K562 (cell line): Measurements from ENCODE around the gene PCOLCE2. TPM values are rescaled to one million over a fixed set of nuclear protein-coding genes. Genes with fewer than 3 reads are reported as not detected.

Experiments used
- ATAC-seq: fragments of 200-7000 bp; cut with Tn5 transposase; 3 replicates; pipeline ENCODE4 v1.9.1; 2020; ENCODE audit warnings: moderate library complexity
- BruUV-seq: library from RNA; stranded (reverse); fragments of 400-500 nt; replicated peaks from 2 replicates; lab custom pipeline; 2021; lab: Mats Ljungman, UMichigan
- CTCF ChIA-PET: fragments of 300-600 bp; formaldehyde crosslinking; extraction: SDS; loops from one replicate; lab custom pipeline; 2021; ENCODE audit warnings: low intra/inter-chr PET ratio; lab: Yijun Ruan, JAX
- POLR2A ChIA-PET: fragments of 300-600, 350-650 bp; sonication (Branson Sonifier 250); formaldehyde crosslinking; extraction: SDS; loops from one replicate; lab custom pipeline; 2021; ENCODE audit warnings: antibody characterized with exemption, inconsistent platforms; lab: Yijun Ruan, JAX
- DNase-seq, 4 experiments: peaks; one replicate each; pipeline versions ENCODE4 v3.0.0 to v3.0.0-alpha.2; 2011 to 2018; ENCODE audit warnings: low spot score in 3 of 4, mixed read lengths in 3 of 4; ENCODE audit errors: extremely low read depth in 1 of 4
- FAIRE-seq: peaks from 2 replicates; lab custom pipeline; 2011; peaks lifted over from hg19 to GRCh38; lab: Jason Lieb, UNC
- H2AFZ ChIP-seq: 2 replicates; pipeline ENCODE4 v1.6.0; 2011; ENCODE audit warnings: low read depth, low read length, control low read depth, inconsistent platforms
- H3K27ac ChIP-seq: fragments of 200-600 bp; 3 replicates; pipeline ENCODE4 v1.8.0; 2011; ENCODE audit warnings: low read depth, mild to moderate bottlenecking, control low read depth, inconsistent platforms, low read length, moderate library complexity, mixed read lengths; ENCODE audit errors: extremely low read depth
- H3K27me3 ChIP-seq, 2 experiments: fragments of 300-600 bp in 1 of 2; 2 replicates in 1 of 2; 3 replicates in 1 of 2; pipeline versions ENCODE4 v1.6.0 to v1.8.0; 2011; ENCODE audit warnings: inconsistent platforms in 2 of 2, low read length in 2 of 2, mild to moderate bottlenecking in 1 of 2, mixed read lengths in 1 of 2, moderate library complexity in 1 of 2; ENCODE audit not compliant: control insufficient read depth in 2 of 2, insufficient read depth in 2 of 2
- H3K36me3 ChIP-seq: fragments of 300-600 bp; 3 replicates; pipeline ENCODE4 v1.8.0; 2011; ENCODE audit warnings: mild to moderate bottlenecking, low read length, inconsistent platforms; ENCODE audit not compliant: control insufficient read depth, insufficient read depth
- H3K4me1 ChIP-seq, 2 experiments: fragments of 200-600 bp in 1 of 2; replicated peaks in 1 of 2; 2 replicates in 1 of 2; 3 replicates in 1 of 2; pipeline versions ENCODE4 v1.5.1 to v1.8.0; 2011; ENCODE audit warnings: inconsistent platforms in 2 of 2, low read length in 2 of 2, mild to moderate bottlenecking in 1 of 2, mixed read lengths in 1 of 2, moderate library complexity in 1 of 2; ENCODE audit not compliant: control insufficient read depth in 2 of 2, insufficient read depth in 2 of 2
- H3K4me2 ChIP-seq: 2 replicates; pipeline ENCODE4 v1.6.1; 2011; ENCODE audit warnings: low read length, control low read depth, inconsistent platforms, mixed read lengths; ENCODE audit not compliant: insufficient read depth
- H3K4me3 ChIP-seq: fragments of 200-600 bp; sonication (generic), shearing (Covaris generic); 2 replicates; pipeline ENCODE4 v1.5.1; 2016; ENCODE audit warnings: control low read depth, inconsistent platforms
- H3K79me2 ChIP-seq: fragments of 200-600 bp; 3 replicates; pipeline ENCODE4 v1.8.0; 2011; ENCODE audit warnings: low read length, inconsistent platforms; ENCODE audit not compliant: control insufficient read depth, insufficient read depth
- H3K9ac ChIP-seq, 2 experiments: 2 replicates each; pipeline versions ENCODE4 v1.6.0 to v1.6.1; 2011; ENCODE audit warnings: low read depth in 2 of 2, low read length in 2 of 2, control low read depth in 1 of 2, inconsistent platforms in 1 of 2, mild to moderate bottlenecking in 1 of 2, mixed read lengths in 1 of 2; ENCODE audit not compliant: insufficient read depth in 1 of 2
- H3K9me1 ChIP-seq: one replicate; pipeline ENCODE4 v1.6.0; 2011; ENCODE audit warnings: inconsistent platforms, mild to moderate bottlenecking, low read length, moderate library complexity; ENCODE audit not compliant: control insufficient read depth, insufficient read depth
- H3K9me3 ChIP-seq: replicated peaks from 2 replicates; pipeline ENCODE4 v1.5.1; 2011; ENCODE audit warnings: low read depth, low read length, inconsistent platforms; ENCODE audit not compliant: control insufficient read depth, insufficient read depth
- H4K20me1 ChIP-seq: replicated peaks from 2 replicates; pipeline ENCODE4 v1.6.1; 2011; ENCODE audit warnings: low read length, inconsistent platforms, mixed read lengths; ENCODE audit not compliant: control insufficient read depth, insufficient read depth
- C11orf30 ChIP-seq: fragments of 450-650 bp; IDR thresholded peaks from 2 replicates; pipeline ENCODE4 v1.6.1; 2016; ENCODE audit warnings: low read depth, mild to moderate bottlenecking
- RBFOX2 ChIP-seq: fragments of 200-400 bp; formaldehyde crosslinking; IDR thresholded peaks from 2 replicates; pipeline ENCODE4 v1.6.1; 2017; ENCODE audit warnings: low read depth, mild to moderate bottlenecking, low read length, moderate library complexity
- SMARCA5 ChIP-seq: fragments of 450-650 bp; IDR thresholded peaks from 2 replicates; pipeline ENCODE4 v1.6.1; 2016
- ZBTB9 ChIP-seq: fragments of 450-650 bp; formaldehyde crosslinking; IDR thresholded peaks from 2 replicates; pipeline ENCODE4 v1.4.0; 2020; ENCODE audit warnings: mild to moderate bottlenecking, moderate library complexity
- ZC3H11A ChIP-seq: IDR thresholded peaks from 2 replicates; pipeline ENCODE4 v1.6.1; 2012; ENCODE audit warnings: low read depth, low read length, improper control_type of control experiment
- ZNF212 ChIP-seq: fragments of 450-650 bp; formaldehyde crosslinking; IDR thresholded peaks from 2 replicates; pipeline ENCODE4 v1.4.0; 2020; ENCODE audit warnings: mild to moderate bottlenecking
- ZNF23 ChIP-seq: fragments of 250-450 bp; sonication (Bioruptor Pico); IDR thresholded peaks from 2 replicates; pipeline ENCODE4 v1.4.0; 2020; ENCODE audit warnings: mild to moderate bottlenecking
- WGBS: fragments of 100-300 bp; shearing (Covaris generic); methylation state at CpG from one replicate; pipeline ENCODE4 v1.1.6; 2016; ENCODE audit warnings: low coverage, mixed read lengths; ENCODE audit not compliant: insufficient coverage; ENCODE audit errors: missing lambda C conversion rate; 5-methylcytosine and 5-hydroxymethylcytosine counted together
- in situ Hi-C: fragments of 300-500 bp; cut with MboI; formaldehyde crosslinking; loops from 4 replicates; pipeline ENCODE4 v1.15.0; 2018; ENCODE audit warnings: inconsistent platforms, mixed read lengths
- intact Hi-C: fragments of 100-400 bp; cut with micrococcal nuclease; formaldehyde crosslinking; loops from 2 replicates; pipeline ENCODE4 v1.14.2; 2022
- polyA plus RNA-seq, 8 experiments: library from polyadenylated mRNA; depleted of rRNA in 4 of 8; stranded (reverse) in 5 of 8; unstranded in 3 of 8; fragments of >200 nt; fragmentation: Nextera tagmentation in 2 of 8; fragmentation: Illumina TruSeq in 1 of 8; extraction: Ambion mirVana in 2 of 8; extraction: Trizol in 1 of 8; gene quantifications; 2 replicates each; pipeline versions ENCODE4 v1.2.1 to v1.2.3, GENCODE V29; 2011 to 2014; ENCODE audit warnings: inconsistent platforms in 1 of 8, missing spikeins in 1 of 8
- total RNA-seq, 7 experiments: library from RNA; depleted of rRNA in 6 of 7; stranded (reverse); fragments of >200 nt in 6 of 7; fragmentation: Illumina TruSeq in 2 of 7; extraction: Trizol in 2 of 7; gene quantifications; 2 replicates each; pipeline versions ENCODE4 v1.2.1 to v1.2.3, GENCODE V29; 2011 to 2021; ENCODE audit warnings: low replicate concordance in 1 of 7
- TF ChIP-seq, protein P1 (sequence below): sonication (generic); formaldehyde crosslinking; IDR thresholded peaks from 2 replicates; pipeline ENCODE4 v1.8.0; 2022; ENCODE audit warnings: mild to moderate bottlenecking, missing genetic modification reagents
- TF ChIP-seq, protein P2 (sequence below): IDR thresholded peaks from 2 replicates; pipeline ENCODE4 v1.6.1; 2011; ENCODE audit warnings: borderline replicate concordance, low read depth, mild to moderate bottlenecking, moderate library complexity, low read length; ENCODE audit not compliant: insufficient read depth, poor library complexity, severe bottlenecking
- TF ChIP-seq, protein P3 (sequence below): sonication (generic); formaldehyde crosslinking; IDR thresholded peaks from 2 replicates; pipeline ENCODE4 v1.5.0; 2020; ENCODE audit warnings: missing genetic modification reagents

Gene PCOLCE2
- total and polyA plus RNA-seq, 9 of the 15 experiments (the other 6 are each of a cell fraction or from before 2014, with no cell fraction given): 0.18 to 1.2 (median 0.65) TPM

DNA sequence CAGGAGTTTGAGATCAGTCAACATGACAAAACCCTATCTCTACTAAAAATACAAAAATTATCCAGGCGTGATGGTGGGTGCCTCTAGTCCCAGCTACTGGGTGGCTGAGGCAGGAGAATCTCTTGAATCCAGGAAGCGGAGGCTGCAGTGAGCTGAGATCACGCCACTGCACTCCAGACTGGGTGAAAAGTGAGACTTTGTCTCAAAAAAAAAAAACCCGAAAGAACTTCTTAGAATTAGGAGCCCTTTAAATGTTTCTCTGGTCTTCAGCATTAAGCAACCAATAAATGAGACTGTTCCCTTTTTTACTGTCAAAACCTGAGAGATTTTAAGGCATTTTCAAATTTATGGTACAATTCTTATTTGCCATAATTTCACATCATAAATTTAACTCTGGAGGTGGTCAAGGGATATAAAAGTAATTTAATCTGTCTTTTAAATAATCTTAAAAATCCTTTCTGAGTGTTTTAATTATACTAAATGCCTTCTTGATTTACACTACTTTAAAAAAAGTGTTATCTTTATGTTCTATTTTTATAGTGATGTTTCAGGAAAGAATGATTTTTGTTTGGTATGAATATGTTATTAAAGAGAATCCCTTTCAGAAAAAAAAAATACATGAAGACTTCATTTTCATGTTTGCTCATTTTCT lies 10.1 kb downstream of the PCOLCE2 start:
- WGBS: 17% methylated on average over 4 of the region's 4 CpGs
- Histone ChIP-seq H3K79me2 (no peaks in the 10 kb centered on the region), H3K9me1 (no peaks in the 10 kb centered on the region), H3K27me3 (no peaks in the 10 kb centered on the region; a peak in 1 of 5 replicates), H4K20me1 (no peaks in the 10 kb centered on the region), H3K36me3 (no peaks in the 10 kb centered on the region)
- peak; percentile 49 for ATAC-seq
- no TSS peak for BruUV-seq
- TF ChIP-seq ZNF212 (CRISPR knock-in tag) (no peak), SMARCA5 (no peak), ZC3H11A (no peak), ZBTB9 (CRISPR knock-in tag) (no peak), C11orf30 (no peak), ZNF23 (CRISPR knock-in tag) (no peak), RBFOX2 (no peak)
- TF ChIP-seq, protein P1, sequence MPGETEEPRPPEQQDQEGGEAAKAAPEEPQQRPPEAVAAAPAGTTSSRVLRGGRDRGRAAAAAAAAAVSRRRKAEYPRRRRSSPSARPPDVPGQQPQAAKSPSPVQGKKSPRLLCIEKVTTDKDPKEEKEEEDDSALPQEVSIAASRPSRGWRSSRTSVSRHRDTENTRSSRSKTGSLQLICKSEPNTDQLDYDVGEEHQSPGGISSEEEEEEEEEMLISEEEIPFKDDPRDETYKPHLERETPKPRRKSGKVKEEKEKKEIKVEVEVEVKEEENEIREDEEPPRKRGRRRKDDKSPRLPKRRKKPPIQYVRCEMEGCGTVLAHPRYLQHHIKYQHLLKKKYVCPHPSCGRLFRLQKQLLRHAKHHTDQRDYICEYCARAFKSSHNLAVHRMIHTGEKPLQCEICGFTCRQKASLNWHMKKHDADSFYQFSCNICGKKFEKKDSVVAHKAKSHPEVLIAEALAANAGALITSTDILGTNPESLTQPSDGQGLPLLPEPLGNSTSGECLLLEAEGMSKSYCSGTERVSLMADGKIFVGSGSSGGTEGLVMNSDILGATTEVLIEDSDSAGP: no peak
- TF ChIP-seq, protein P2, sequence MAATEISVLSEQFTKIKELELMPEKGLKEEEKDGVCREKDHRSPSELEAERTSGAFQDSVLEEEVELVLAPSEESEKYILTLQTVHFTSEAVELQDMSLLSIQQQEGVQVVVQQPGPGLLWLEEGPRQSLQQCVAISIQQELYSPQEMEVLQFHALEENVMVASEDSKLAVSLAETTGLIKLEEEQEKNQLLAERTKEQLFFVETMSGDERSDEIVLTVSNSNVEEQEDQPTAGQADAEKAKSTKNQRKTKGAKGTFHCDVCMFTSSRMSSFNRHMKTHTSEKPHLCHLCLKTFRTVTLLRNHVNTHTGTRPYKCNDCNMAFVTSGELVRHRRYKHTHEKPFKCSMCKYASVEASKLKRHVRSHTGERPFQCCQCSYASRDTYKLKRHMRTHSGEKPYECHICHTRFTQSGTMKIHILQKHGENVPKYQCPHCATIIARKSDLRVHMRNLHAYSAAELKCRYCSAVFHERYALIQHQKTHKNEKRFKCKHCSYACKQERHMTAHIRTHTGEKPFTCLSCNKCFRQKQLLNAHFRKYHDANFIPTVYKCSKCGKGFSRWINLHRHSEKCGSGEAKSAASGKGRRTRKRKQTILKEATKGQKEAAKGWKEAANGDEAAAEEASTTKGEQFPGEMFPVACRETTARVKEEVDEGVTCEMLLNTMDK: no peak
- TF ChIP-seq, protein P3, sequence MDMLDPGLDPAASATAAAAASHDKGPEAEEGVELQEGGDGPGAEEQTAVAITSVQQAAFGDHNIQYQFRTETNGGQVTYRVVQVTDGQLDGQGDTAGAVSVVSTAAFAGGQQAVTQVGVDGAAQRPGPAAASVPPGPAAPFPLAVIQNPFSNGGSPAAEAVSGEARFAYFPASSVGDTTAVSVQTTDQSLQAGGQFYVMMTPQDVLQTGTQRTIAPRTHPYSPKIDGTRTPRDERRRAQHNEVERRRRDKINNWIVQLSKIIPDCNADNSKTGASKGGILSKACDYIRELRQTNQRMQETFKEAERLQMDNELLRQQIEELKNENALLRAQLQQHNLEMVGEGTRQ (CRISPR knock-in tag): no peak
- TF ChIP-seq, all 486 proteins: peak for 0
- ChIA-PET POLR2A (no interaction called here), CTCF (no interaction called here)
- peaks cover 0 to 7% of the 10 kb centered on the region in 2 experiments; a peak in 1 of 5 replicates for H3K4me1 ChIP-seq
- no peaks in the 10 kb centered on the region for H3K9me3 ChIP-seq
- intact Hi-C loops: no loop called here
- no peak overlapping the region for H3K4me3 ChIP-seq
- peak; percentile 68 for FAIRE-seq
- peak overlapping the region; percentile 41; the same call in 1 of the 2 replicates for H3K4me2 ChIP-seq
- in situ Hi-C loops: no loop called here
- peak overlapping the region; percentile 75 for H2AFZ ChIP-seq
- no peak overlapping the region; a peak in 1 of 4 replicates for H3K9ac ChIP-seq
- H3K27ac ChIP-seq: no peak overlapping the region
- no peak for DNase-seq
